HG02973 (cell line): ENCODE results near the gene PAIP2.
"Not testable (repeated sequence)": the region's sequence is repeated elsewhere in the genome, so short reads cannot be mapped to it uniquely, and the experiment has no call there.

Experiments
- ATAC-seq: cut with Tn5 transposase; IDR thresholded peaks from one replicate; pipeline ENCODE4 v1.9.1; 2021; ENCODE audit warnings: moderate library complexity; ENCODE audit not compliant: unreplicated experiment

The PAIP2 gene, protein sequence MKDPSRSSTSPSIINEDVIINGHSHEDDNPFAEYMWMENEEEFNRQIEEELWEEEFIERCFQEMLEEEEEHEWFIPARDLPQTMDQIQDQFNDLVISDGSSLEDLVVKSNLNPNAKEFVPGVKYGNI

DNA sequence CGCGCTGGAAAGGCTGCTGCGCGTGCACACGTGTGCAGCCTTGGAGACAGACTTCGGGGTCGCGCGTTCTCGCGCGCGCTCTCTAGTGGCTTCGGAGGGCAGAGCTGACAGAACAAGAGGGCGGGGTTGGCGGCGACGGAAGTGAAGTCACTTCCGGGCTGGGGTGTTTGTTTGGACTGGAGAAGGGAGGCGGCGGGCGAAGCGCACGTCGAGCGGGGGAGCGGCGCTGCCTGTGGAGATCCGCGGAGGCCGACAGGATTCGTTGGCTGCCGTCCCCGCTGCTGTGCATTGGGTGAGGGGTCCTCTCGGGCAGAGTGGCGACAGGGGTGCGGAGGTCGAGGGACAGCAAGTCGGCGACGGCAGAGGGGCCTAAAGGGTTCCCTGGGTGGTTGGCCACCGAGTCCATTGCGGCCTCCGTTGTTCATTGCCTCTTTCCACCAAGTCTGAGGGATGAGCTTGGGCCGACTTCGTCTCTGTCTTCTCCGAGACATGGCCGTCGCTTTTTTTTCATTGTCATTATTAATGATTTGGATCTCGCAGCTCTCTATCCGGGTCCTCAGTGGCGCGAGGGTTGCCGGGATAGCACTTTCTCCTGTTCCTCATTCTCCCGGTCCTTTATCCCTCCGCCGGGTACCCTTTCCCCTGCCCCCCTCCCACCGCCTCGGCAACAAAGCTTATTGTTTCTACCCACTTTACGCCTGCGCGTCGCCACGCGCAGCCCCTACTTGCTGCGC, at the start of gene PAIP2:
Gene PAIP2 (plus strand): TSS at position 166 of the 734 bp plus-strand sequence. CDS start 21,931 bp downstream, outside the sequence.
- ATAC-seq: peak; percentile 81

DNA sequence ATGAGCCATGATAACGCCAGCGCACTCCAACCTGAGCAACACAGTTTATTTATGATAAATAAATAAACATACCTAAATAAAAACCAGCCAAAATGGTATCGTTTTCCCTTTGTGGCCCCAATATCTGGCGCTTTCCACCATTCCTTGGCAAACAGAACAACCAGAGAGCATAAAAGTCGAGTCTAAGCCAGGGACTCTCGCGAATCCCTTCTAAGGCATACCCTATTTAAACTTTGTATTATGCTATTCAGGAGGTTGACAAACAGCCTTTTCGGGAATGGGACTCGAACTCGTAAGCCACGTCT, 48.5 kb upstream of the PAIP2 start:
- peak; percentile 14 for ATAC-seq

DNA sequence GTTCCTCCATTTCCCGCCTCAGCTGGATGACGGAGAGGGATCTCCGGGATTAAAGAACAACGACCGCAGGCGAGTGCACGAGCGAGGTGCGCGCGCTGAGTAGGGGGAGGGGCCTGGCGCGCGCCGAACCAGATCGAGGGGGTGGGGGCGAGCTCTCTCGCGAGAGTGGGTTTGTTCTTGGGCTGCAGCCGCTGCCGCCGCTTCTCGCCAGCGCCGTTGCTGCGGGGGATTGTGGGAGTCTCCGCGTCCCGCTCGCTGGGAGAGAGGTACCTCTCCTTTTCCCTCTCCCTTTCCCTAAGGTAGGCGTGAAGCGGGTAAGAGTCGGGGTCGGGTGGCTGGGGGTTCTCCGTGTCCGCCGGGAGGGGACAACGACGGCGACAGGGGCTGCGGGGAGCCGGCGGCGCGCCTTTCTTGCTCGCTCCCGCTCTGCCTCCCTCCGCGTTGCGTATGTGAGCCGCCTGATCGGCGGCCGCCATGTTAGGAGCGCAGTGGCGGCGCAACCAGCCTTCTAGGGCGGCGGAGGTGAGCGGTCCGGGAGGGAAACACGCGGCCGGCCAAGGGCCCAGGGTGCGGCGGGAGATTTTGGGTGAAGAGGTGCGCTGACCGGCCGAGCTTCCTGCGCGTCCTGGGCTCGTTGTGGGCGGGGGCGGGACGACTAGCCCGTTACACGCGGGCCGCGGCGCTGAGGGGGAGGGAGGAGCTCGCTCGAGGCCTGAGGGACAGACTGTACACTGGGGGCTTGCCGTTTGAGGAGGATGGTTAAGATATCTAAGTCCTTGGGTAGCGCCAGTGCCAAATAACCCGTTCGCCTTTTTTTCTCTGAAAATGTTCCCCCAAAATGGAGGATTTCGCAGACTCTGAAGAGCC, 47.9 kb upstream of the PAIP2 start, which contains the start of gene MATR3:
Gene MATR3 (plus strand): TSS at position 234 of the 867 bp plus-strand sequence. CDS start 13,676 bp downstream, outside the sequence.
- peak; percentile 68 for ATAC-seq

DNA sequence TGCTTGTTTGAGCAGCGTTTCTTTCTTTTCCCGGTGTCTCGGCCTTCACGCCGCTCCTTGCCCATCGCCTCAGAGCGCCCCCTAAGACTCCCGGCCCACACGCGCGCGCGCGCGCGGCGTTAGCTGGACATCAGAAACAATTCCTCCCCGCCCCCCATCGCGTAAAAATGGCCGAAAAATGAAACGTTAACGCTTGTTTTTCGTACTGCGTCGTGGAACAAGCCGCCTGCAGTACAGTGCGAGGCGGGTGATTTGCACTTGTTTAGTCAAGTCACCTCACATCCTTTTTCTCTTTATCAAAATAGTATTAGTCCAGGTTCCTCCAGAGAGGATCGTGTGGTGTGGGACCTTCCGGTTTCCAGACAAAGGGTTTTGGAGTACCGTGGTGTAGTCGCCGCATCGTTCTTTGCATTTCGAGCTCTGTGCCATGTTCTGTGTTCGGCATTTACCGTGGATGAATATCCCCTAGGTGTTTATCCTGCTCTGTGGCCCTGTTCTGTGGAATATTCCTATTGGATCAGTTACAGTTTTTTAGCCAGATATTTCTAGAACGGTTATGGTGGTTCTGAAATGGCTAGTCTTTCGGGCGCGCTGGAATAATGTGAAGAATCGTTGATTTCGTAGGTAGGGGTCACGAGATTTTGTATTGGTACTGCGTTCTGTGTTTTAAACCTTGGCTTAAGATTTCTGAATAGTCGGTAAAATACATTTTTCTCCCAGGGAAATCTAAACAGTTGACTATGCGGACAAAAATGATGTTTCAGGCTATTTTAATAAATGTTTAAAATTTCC, 47.1 kb upstream of the PAIP2 start:
- no peak for ATAC-seq

DNA sequence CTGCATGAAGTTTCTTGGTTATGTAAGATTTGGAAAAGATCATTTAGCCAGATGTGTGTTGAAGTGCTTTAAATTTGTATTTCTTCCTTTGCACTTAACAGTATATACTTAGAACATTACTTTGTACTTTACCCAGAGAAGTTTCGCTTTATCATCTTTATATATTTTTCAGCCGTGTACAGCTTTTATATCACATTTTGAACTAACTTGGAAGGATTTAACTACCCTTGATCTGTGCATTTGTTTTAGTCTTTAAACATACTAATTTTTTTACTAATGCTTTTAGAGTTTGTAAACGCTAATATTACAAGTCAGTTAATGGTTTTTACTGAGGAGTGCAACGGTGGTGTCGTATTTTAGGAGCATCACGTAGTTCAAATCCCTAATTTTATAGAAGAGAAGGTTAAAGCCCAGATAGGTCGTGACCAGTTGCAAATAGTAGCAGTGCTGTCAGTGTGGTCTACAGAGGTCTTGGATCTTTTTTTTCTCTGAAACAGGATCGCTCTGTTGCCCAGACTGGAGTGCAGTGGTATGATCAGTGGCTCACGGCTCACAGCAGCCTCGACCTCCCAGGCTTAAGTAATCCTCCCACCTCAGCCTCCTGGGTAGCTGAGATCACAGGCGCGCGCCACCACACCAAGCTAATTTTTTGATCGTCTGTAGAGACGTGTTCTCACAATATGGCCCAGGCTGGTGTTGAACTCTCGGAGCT, 46.2 kb upstream of the PAIP2 start:
- ATAC-seq: no peak

DNA sequence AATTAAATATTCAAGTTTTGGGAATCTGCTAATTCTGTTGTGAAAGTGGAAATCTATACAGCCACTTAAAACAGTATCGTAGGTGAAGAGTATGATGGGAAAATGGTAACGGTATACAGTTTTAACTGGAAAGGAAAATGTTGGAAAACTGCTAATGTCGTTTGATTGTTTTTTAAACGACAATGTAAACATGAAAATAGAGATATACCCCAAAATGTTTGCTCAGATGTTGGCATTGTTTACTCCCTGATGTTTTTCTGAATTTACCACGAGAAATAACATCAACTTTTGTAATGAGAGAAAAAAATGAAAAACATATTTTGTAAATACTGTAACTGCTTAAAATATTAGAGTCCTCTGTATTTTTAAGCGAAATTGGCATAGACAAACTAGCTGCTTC, 45.5 kb upstream of the PAIP2 start:
- ATAC-seq: no peak

DNA sequence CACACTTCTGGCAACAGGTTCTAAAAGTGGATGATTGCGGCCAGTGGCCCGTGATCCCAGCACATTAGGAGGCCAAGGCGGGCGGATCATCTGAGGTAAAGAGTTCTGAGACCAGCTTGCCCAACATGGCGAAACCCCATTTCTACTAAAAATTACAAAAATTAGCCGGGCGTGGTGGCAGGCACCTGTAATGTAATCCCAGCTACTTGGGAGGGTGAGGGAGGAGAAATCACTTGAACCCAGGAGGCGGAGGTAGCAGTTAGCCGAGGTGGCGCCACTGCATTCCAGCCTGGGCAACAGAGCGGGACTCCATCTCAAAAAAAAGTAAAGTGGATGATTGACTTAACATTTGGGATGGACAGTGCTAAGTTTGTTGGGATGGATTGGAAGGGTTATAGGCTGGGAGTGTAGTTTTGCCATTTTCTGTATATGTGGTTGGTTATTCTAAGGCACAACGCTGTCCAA, 44.8 kb upstream of the PAIP2 start:
- ATAC-seq: no peak

DNA sequence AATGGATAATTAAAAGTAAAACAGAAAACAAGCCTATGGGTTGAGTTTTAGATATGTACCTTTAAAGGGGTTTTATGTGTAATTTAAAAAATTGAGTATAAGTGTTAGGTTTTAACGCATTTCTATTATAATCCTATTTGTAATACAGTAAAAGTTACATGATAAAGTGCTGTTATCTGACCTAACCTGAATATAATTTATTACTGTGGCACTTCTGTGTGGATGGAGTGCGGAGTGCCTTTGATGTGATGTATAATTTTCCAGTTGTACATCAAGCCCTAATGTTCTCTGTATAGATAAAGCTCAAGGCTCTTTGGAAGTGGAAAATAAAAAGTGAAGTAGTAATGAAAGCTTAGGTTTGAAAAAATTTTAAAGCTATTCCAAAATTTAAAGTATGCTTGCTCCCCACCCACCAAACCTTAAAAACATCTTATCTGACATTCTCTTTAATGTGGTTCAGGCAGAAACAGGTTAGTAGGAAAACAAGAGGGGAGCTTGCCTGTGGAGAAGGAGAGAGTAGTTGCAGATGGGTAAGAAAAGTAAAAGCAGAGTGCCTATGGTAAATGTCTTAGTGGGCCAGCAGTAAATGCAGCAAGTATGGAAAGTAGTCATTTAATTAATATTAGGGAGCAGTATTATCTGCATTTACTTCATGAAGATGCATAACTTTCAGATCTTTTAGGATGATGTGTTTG, 44.1 kb upstream of the PAIP2 start:
- no peak for ATAC-seq

DNA sequence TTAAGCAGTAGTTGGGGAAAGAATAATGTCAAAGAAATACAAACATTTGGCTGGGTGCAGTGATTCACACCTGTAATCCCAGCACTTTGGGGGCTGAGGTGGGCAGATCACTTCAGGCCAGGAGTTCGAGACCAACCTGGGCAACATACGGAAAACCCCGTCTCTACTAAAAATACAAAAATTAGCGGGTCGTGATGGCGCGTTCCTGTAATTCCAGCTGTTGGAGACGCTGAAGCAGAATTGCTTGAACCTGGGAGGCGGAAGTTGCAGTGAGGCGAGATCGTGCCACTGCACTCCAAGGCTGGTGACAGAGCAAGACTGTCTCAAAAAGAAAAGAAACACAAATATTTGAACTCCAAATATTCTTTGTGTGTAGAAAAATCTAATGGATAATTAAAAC, 43.4 kb upstream of the PAIP2 start:
- ATAC-seq: no peak

DNA sequence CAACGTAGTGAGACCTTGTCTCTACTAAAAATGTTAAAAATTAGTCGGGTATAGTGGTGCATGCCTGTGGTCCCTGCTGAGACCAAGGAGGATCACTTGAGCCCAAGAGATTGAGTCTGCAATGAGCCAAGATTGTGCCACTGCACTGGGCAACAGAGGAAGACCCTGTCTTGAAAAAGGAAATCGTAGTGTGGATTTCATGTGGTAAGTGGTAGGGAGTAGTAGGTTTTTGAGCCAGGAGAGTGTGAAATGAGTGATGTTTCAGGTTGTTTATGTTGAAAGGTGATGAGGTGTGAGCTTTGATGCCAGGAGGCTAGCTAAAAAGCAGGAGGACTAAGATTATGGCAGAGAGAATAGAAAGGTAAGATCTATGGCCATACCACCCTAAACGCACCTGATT, 42.2 kb upstream of the PAIP2 start:
- ATAC-seq: no peak

DNA sequence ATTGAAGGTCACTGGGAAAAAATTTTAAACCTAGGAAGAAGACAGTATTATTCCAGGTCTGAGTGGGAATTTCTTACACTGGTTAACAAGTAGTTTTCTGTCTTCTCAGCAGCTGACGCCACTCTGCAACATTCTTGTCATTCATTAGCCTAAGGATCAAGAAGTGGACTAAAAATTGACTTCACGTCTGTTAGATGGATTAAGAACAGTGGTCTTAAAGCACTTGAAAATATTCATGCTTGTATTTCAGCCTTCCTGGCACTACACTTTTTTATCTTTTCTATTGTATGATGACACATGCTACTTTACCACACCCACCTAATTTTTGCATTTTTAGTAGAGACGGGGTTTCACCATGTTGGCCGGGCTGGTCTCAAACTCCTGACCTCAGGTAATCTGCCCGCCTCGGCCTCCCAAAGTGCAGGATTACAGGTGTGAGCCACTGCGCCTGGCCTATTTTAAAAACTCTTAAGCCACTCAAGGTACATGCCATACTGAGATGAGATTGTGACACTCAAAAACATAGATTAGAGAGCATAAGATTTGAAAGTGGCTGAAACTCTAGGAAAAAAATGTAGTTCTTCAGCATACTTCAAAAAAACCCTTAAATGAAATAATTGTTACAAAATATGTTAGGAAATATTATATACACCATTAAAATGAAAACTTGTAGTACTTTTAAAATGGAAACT, 39.7 kb upstream of the PAIP2 start:
- no peak for ATAC-seq

DNA sequence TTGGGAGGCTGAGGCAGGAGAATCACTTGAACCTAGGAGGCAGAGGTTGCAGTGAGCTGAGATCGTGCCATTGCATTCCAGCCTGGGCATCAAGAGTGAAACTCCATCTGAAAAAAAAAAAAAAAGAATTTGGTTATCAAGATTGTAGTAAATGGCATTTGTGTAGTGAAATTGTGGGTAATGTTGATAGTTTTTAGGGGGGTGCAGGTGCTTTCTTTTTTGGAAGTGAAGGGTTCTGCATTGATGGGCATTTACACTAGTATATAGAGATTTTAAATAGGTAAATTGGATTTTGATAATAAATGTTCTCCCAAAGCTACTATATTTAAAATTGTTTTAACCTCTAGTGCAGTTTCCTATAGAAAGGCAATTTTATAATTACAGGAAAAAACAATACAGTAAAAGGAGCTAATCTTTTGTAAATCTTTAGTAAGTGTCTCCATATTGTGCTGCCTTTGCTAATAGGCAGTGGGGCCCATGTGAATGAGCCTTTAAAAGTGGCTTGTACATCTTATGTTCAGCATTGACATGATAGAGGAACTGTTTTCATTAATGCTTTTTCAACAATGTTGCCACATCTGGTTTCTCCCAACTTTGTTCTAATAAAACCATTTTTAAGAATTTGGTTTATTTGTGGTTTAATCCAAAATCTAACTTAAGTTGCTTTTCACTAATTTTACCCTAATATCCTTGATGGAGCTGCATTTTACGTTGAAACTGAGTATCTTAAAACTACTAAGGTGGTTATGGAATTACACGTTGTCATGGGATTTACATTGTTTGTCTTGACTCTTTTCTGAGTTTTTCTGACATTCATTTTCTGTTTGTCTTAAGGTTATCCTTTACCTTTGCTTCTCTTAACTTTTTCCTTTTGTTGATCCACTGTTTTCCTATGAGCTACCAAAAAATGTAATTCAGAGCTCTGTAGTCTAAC, 37.0 kb upstream of the PAIP2 start:
- no peak for ATAC-seq

DNA sequence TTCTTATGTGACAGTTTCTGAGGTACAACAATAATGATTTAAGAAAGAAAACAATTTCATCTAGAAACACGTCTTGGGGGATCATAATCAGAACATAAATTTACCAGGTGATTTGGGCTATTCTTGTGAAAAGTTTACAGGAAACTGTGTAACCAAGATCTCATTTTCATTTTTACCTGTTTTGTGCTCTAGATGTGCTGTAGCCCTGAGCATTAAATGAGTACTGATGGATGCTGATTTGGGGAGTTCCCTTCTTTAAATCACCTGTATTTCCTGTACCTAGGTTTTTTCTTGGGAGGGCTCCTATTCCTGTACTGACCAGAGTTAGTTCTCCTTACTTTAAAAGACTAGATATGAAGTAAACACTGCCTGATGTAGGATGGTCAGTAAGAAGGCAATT, 35.5 kb upstream of the PAIP2 start:
- no peak for ATAC-seq

DNA sequence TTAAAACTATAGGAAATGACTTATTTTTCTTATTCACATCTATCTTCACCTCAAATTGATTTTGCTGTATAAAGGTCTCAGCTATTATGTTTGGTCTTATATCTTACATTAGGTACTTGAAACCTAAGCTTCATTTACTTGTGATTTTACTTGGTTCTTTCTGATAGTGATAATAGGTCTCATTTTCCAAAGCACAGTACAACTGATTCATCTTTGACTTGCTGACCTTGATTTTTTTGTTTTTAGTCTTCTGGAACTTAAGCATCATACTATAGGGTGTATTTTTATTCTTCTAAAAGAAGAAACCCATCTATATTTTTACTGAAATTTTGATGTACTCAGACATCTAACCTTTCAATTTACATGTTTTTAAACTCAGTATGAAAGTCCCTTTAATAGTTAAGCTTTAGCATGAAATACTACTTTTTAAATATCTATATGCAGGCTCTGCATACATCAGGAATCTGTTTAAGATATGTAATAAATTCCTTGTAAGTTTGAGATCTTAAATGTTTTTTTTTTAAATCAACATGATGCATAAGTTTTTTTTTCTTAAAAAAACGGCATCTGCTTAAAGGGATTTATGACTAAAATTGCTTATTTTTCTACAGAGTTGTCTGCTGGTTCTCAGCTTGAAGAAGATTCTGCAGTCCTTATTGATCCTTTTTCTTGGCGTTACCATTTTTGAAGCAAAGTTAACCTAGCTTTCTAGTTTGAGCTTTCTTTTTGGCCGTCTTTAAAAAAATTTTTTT, 34.9 kb upstream of the PAIP2 start:
- ATAC-seq: no peak

DNA sequence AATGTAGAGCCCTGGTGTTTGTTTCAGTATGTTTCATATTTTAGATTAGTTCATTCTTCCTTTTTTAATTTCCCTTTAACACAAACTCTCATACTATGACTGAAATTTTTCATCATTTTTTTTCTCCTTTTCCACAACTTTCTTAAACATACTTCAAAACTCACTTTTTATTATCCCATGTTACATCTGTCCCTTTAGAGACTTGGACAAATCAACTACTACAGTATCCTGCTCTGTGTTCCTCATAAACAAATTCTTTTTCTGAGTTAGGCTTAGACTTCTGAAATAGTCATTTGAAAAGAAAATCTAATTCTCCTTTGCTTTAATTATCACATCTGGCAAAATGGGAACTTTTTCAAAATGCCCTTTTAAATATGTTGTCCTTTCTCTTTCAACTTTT, 32.9 kb upstream of the PAIP2 start:
- ATAC-seq: no peak

DNA sequence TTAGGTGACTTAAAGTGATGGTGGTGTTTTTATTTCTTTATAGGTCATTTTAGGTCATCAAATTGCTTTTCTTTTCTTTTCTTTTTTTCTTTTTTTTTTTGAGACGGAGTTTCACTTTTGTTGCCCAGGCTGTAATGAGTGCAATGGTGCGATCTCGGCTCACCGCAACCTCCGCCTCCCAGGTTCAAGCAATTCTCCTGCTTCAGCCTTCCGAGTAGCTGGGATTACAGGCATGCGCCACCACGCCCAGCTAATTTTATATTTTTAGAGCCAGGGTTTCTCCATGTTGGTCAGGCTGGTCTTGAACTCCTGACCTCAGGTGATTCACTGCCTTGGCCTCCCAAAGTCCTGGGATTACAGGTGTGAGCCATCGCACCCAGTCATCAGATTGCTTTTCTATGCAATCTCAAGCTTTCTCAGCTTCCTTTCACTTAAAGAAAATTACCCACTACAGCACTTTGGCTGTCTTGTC, 30.9 kb upstream of the PAIP2 start:
- ATAC-seq: not testable (repeated sequence)

DNA sequence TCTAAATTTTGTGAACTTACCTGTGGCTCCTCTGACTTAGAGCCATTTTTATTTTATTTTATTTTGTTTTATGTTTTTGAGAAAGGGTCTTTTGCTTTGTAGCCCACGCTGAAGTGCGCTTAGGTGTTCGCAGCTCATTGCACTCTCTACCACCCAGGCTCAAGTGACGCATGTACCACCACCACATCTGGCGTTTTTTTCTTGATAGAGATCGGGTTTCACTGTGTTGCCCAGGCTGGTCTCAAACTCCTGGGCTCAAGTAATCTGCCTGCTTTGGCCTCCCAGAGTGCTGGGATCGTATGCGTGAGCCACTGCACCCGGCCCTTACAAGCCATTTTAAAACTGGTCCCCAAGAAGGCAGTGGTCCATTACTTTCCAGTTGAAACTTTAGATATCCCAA, 29.6 kb upstream of the PAIP2 start:
- no peak for ATAC-seq
